ENCODE measurements around the gene ITGB1BP1.

DNA sequence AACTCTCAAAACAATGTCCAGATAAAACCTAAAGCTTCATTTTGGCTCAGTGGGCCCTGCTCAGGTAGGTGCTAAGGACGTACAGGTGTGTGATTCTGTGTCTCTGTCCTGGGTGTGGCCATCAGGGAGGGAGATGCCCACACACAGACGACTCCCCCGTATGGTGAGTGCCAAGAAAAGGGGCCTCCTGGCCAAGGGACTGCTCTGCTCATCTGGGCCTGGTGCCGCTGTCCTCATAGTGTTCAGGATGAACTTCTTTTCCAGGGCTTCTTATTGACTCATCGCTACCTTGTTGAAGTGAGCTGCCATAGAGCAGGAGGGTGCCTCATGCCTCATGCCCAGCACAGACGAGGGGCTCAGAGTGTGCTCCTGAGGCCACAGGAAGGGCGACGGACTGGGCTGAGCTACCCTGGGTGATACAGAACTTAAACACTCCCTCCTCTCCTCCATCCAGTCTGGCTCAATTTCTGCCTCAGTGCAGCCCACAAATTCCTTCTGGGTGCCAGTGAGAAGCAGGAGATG lies 57.8 kb downstream of the ITGB1BP1 start:
- no peak for TF ChIP-seq POLR2A (IDR thresholded peaks at IDR 0.05; ENCODE audit: low read depth, low read length)
- TF ChIP-seq POLR2AphosphoS5 (IDR thresholded peaks at IDR 0.05; ENCODE audit: low read depth, low read length) = no peak
